T1000 (cell line): ENCODE results near the gene CUEDC1.
A peak's percentile ranks its signal among the peaks of the same experiment; 100 is the strongest.

Experiments
- DNase-seq: peaks from one replicate; lab custom pipeline; 2025; ENCODE audit warnings: mixed read lengths; lab: John Stamatoyannopoulos, UW

CUEDC1 gene

GRCh38 chr17:57957886-57958285 lies 2.7 kb upstream of the CUEDC1 start:
- DNase-seq = no peak

GRCh38 chr17:57957120-57957850 lies 2.1 kb upstream of the CUEDC1 start:
- no peak for DNase-seq

- DNase-seq = no peak
Measured at GRCh38 chr17:57956291-57957119, 1.3 kb upstream of the CUEDC1 start.

- DNase-seq = peak; percentile 85
Measured at GRCh38 chr17:57954397-57955182, 622 bp downstream of the CUEDC1 start.

GRCh38 chr17:57953705-57954396 lies 1.4 kb downstream of the CUEDC1 start:
- DNase-seq = no peak

- no peak for DNase-seq
Measured at GRCh38 chr17:57953219-57953618, 2.0 kb downstream of the CUEDC1 start.

GRCh38 chr17:57949649-57950048 lies 5.6 kb downstream of the CUEDC1 start:
- DNase-seq = no peak

GRCh38 chr17:57948555-57949420 lies 6.4 kb downstream of the CUEDC1 start:
- peak; percentile 88 for DNase-seq

- no peak for DNase-seq
Measured at GRCh38 chr17:57948169-57948554, 7.0 kb downstream of the CUEDC1 start.

GRCh38 chr17:57947369-57947768 lies 7.8 kb downstream of the CUEDC1 start:
- DNase-seq = no peak

GRCh38 chr17:57946798-57947358 lies 8.3 kb downstream of the CUEDC1 start:
- no peak for DNase-seq

GRCh38 chr17:57945996-57946797 lies 9.0 kb downstream of the CUEDC1 start:
- DNase-seq = no peak

- DNase-seq = no peak
Measured at GRCh38 chr17:57944908-57945307, 10.3 kb downstream of the CUEDC1 start.

GRCh38 chr17:57943645-57944044 lies 11.6 kb downstream of the CUEDC1 start:
- no peak for DNase-seq

- no peak for DNase-seq
Measured at GRCh38 chr17:57943140-57943539, 12.1 kb downstream of the CUEDC1 start.

- DNase-seq = no peak
Measured at GRCh38 chr17:57941384-57942370, 13.5 kb downstream of the CUEDC1 start.

GRCh38 chr17:57940653-57941329 lies 14.4 kb downstream of the CUEDC1 start:
- DNase-seq = no peak

- DNase-seq = no peak
Measured at GRCh38 chr17:57940231-57940630, 15.0 kb downstream of the CUEDC1 start.
